CD4-positive, alpha-beta T cell treated with Interleukin-12 subunit alpha and Interleukin-12 subunit beta, for 1 hour (primary cell): ENCODE results near the gene PHPT1.
"Not testable (repeated sequence)": the region's sequence is repeated elsewhere in the genome, so short reads cannot be mapped to it uniquely, and the experiment has no call there.

Experiments
- DNase-seq: peaks from one replicate; pipeline ENCODE4 v3.0.0-alpha.2; 2020

The PHPT1 gene

DNA sequence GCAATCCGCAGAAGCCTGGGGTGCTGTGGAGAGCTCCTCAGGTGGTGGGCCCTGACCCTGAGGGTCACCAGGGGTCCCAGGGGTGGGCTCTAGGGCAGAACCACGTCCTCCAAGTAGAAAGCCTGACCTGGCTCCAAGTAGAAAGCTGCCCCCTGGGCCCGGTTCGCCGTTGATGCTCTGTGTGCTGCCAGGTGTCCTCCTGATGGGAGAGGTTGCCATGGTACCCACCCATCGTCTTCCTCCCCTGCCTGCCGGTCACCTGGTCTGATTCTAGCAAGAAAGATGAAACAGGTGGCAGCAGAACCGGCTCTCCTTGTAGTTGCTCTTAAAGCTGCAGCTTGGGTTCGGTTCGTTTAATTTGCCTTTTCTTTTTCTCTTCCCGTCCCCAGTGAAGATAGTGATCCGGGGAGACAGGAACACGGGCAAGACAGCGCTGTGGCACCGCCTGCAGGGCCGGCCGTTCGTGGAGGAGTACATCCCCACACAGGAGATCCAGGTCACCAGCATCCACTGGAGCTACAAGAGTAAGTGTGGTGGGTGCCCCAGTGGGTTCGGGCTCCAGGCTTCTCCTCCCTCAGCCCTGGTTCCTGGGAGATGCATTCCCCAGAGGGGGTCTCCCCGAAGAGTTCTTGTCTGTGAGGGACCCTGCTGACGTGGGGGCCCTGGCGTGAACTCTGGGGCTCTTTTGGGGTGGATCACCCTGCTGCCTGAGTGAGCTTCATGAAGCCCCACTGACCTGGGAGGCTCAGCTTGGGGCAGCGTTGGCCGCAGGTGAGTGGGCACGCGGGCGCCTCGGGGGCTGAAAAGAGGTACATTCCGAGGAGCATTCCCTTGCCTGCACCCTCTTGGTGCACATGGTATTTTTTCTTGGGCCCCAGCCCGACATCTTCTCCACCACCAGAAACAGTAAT, 25.8 kb upstream of the PHPT1 start:
- DNase-seq: no peak

DNA sequence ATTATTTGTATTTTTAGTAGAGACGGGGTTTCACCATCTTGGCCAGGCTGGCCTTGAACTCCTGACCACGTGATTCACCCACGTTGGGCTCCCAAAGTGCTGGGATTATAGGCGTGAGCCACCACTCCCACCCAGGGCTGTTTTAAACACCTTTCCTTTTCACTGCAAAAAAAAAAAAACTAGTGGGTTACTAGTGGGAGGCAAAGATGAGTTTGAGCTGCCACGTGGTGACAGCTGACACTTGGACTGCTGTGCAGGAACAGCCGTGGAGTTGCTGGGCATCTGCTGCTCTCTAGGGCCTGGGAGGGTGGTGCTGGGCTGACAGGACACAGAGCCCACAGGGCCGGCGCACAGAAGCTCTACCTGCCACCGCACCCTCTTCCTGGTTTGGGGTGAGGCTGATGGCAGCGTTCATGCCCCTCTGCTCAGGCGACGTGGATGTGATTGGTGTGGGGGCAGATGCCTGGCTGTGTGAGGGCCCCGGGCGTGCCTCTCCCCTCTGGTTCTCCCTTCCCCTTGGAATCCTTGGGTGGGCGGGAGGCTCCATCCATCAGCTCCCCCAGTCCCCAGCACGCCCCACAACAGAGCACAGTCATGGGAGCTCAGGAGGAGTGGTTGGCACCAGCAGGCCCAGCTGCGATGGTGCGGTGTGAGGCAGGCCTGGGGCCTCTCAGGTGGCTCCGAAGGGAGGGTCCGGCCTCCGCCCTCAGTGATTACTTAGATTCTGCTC, 24.5 kb upstream of the PHPT1 start:
- no peak for DNase-seq

DNA sequence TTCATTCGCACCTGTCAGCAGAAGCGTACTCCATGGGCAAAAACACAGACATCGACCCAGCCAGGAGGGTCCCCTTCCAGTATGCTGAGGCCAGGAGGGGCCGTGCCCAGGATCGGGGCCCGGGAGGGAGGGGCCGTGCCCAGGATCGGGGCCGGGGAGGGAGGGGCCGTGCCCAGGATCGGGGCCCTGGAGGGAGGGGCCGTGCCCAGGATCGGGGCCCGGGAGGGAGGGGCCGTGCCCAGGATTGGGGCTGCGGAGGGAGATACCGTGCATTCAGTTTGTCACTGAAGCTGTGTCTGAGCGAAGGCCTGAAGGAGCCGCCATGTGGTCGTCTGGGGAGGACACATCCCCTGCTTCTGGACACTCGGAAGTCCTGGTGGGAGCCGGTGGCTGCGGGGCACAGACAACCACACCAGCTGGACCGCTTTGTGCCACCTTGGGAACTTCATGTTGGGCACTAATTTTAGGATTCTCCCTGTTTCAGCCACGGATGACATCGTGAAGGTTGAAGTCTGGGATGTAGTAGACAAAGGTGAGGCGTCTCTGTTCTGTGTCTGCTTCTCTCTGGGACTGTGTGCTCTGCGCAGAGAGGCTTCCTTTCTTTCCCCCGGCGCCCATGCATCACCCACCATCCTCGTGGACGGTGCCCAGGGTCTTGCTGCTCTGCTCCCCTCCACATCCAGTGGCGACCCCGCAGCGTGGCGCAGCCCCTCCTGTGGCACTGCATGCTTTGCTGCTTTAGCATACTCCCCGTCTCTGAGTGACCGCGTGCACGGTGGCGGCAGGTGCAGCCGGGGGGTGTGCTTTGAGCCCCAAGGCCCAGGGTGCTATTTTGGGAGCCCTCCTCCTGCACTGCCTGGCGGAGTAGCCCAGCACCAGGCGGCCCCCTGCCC, 23.7 kb upstream of the PHPT1 start:
- no peak for DNase-seq

DNA sequence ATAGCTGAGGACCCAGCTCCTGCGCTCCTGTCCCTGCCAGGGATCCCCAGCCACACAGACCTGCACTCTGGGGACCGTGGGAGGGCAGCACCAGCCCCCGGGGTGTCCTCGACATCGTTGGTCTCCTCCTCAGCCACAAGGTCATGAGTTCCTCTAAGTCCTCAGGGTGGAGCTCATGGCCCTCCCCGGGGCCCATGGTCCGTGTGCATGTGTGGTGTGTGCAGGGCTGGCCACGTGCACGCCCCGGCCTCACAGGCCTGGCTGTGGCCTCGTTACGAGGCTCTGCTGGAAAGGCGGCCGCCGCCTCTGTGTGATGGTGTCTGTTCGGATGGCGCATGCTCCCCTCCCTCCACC, 23.0 kb upstream of the PHPT1 start:
- no peak for DNase-seq

DNA sequence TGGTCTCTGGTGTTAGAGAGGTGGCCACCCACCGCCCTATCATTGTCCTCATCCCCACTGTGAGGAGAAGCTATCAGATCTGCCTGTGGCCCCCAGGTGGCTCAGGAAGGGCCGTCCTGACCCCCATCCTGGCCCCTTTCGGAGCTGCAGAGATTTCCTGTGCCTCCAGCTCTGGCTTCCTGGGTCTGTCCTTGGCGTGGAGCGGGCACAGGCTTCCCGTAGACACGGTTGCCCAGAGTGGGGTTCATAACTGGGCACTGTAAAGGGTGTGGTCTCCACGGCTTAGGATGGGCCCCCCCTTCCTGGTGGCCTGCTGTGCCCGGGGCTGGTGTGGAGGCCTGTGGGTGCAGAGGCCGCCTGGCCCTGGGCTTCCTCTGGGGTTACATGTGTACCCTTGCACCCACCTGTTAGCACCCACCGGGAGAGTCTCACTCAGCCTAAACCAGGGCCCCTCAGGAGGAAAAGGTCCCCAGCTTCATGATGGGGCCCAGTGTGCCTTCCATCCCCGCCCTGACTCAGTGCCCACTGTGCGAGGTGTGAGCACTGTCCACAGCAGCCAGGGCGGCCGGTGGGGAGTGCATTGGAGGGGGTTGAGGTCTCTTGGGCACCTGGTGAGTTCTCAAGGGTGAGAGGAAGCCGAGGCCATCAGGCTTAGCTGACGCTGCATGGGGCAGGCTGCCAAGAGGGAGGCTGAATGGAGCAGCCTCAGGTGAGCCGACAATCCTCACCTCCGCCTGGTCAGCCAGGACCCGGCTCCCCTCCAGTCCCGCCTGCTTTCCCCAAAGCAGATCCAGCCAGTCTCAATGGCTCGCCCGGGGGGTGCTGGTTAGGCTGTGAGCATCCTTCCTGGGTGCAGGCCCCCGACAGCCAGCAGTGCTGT, 22.3 kb upstream of the PHPT1 start:
- DNase-seq: no peak

DNA sequence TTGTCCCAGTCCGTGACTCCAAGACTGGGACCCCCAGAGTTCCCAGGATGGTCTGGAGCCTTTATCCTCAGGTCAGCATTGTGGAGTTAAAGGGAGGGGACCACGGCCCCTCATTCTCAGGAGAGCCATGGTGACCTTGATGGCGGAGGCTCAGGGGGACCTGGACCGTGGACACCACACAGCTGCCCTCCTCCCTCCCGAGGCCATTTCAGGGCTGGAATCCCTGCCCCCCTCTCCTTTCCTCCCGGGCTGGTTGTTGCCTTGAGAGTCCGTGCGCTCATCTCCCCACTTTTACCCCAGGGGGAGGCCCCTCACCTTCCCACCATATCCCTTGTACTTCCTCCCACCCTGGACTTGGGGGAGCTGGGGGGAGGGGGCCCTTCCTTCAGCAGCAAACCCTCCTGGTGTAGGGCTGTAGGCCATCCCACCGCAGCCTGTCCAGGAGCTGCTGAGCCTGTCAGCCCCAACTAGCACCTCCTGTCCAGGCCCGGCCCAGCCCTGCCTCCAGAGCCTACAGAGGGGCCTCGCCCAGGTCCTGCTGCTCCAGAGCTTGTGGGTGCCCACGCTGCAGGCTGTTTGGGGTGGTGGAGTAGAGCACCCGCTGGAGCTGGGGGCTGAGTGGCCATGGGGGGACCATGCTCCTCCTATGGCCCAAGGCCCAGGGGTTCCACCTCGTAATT, 21.3 kb upstream of the PHPT1 start:
- DNase-seq: no peak

DNA sequence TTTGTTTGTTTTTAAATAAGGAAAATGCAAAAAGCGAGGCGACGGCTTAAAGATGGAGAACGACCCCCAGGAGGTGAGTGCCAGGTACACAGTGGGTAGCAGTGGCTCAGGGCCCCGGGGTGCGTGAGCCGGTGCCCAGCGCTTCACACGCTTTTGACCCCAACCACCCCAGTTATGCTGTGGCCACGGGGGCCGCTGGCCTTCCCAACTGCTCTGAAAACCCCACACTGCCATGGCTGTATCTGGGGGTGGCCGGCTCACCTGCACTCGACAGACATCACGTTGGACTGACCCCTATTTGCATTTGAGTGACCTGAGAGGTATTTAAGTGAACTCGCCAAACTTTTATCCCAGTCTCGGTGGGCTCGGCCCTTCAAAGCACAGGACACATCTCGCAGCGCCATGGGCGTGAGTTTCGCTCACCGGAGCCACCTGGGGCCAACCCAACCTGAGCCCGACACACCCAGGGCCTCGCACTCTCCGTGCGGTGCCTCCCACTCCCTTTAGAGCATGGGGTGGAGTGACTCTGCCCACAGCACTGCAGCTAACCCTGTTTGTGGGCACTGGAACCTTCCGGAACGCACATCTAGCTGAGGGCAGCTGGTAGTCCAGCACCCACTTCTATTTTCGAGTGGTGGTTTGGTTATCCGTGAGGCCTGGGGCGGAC, 20.6 kb upstream of the PHPT1 start:
- no peak for DNase-seq

DNA sequence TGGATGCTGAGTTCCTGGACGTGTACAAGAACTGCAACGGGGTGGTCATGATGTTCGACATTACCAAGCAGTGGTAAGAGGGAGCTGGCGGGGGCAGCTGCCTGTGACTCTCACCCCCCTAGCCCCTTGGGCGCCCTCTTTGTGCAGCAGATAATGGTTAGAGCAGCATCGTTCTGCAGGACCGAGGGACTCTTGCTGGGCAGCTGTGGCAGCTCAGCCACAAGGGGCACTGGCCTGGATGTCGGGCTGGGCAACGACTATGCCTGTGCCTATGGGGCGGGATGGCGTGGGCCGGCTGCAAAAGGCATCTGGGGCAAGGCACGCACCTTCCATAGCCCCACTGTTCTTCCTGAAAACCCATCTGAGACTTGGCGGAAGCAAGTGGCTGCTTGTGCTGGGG, 19.8 kb upstream of the PHPT1 start:
- no peak for DNase-seq

DNA sequence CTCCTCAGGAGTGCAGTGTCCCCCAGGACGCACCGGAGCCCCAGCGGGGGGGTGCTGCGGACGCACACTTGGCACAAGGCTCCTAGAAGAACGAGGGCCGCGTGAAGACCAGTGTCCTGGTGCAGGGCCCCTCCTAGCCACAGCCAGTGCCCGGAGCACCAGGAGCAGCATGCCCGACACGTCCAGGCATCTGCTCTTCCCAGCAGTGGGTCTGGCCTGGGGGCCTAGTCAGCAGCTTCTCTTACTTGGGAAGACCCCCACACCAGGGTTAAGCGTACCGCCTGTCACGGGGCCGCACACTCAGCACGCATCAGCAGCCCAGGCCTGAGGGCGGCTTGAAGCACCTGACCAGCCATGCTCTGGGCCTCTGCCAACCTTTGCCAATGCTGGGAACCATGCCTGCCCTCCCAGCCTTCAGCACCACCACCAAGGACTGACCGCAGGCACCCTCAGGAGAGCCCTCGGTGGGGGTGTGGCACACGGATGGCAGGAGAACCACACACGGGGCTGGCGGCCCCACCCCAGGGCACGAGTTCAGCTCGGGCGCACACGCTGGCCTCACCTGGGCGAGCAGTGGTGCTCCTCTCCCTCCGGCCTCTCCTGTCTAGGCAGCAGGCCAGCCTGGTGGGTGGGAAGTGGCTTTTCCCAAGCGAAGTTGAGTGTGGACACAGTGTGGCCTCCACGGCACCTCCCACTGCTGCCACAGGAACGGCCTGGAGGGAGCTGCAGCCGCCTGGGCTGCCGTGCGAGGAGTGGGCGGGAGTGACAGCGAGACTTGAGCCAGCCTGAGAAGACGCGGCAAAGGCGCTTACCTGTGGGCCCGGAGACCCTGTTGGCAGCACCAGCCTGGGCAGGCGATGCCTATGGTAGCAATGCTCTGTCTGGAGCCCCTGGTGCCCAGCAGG, 19.0 kb upstream of the PHPT1 start:
- DNase-seq: no peak

DNA sequence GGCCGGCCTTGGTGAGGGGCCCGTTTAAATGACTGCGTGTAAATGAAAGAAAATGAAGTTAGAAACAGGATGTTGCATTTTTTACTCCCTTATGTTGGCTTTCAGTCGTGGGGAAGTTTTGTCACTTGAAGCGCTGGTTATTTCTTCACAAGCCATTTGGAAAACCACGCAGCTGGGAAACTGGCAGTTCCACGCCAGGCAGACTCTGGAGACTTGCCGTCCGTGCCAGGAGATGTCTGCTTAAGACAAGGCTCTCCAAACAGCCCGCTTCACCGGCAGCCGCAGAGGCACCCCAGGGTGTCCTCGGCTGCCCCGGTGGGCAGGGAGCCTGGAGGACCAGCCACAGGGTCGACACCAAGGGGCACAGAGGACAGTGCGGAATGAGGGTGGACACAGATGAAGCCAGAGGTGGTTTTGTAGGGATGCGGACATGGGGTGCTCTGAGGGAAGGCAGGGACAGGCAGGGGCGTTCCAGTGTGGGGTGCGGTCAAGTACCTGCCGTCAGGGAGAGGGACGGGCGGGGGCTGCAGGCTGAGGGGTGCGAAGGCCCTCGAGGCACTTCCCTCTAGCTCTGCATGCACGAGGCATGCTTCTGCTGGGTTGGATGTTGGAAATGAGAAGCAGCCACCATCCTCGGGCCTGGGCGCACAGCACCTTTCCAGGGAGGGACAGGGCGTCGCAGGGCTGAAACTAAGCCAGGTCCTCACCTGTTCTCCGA, 18.0 kb upstream of the PHPT1 start:
- no peak for DNase-seq

DNA sequence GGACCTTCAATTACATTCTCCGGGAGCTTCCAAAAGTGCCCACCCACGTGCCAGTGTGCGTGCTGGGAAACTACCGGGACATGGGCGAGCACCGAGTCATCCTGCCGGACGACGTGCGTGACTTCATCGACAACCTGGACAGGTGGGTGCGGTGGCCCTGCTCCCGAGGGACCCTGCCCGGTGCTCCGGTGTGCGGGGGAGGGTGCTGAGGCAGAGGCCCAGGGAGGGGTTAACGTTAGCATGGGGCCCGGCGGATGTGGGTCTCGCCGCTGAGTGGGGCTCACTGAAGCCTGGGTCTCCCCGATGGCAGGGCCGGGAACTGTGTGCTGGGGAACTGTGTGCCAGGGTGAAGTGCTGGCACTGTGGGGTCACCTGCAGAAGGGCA, 17.5 kb upstream of the PHPT1 start:
- DNase-seq: no peak

DNA sequence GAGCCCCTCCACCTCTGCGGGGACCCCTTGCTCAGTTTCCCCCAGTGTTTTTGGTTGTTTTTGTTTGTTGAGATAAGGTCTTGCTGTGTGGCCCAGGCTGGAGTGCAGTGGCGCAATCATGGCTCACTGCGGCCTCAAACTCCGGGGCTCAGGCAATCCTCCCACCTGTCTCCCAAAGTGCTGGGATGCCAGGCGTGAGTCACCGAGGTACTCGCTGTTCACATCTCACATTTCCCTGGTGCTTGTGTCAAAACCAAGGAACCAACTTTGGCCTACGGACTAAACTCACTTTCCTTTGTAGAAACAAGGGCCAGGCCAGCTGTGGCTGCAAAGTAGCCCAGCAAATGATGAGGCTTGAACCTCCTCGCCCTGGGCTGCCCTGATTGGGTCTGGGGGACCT, 16.6 kb upstream of the PHPT1 start:
- DNase-seq: no peak

DNA sequence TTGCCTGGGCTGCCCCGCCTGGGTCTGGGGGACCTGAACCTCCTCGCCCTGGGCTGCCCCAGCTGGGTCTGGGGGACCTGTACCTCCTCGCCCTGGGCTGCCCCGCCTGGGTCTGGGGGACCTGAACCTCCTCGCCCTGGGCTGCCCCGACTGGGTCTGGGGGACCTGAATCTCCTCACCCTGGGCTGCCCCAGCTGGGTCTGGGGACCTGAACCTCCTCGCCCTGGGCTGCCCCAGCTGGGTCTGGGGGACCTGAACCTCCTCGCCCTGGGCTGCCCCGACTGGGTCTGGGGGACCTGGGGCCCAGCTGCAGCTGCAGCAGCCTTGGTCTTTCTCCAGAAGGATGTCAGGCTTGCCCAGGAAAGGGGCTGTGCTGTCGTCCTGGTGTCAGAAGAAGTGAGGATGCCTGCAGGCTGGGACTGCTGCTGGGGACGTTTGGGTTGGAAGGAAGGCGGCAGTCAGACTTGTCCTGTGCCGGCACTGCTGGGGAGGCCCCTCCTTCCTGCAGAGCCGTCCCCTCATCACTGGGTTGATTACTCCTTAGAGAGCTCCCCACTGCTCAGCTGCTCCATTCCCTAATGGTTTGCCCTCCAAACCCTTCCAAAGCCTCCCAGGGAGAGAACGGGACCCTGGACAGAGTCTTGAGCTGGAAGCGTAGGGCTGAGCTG, 15.7 kb upstream of the PHPT1 start:
- DNase-seq: not testable (repeated sequence)

DNA sequence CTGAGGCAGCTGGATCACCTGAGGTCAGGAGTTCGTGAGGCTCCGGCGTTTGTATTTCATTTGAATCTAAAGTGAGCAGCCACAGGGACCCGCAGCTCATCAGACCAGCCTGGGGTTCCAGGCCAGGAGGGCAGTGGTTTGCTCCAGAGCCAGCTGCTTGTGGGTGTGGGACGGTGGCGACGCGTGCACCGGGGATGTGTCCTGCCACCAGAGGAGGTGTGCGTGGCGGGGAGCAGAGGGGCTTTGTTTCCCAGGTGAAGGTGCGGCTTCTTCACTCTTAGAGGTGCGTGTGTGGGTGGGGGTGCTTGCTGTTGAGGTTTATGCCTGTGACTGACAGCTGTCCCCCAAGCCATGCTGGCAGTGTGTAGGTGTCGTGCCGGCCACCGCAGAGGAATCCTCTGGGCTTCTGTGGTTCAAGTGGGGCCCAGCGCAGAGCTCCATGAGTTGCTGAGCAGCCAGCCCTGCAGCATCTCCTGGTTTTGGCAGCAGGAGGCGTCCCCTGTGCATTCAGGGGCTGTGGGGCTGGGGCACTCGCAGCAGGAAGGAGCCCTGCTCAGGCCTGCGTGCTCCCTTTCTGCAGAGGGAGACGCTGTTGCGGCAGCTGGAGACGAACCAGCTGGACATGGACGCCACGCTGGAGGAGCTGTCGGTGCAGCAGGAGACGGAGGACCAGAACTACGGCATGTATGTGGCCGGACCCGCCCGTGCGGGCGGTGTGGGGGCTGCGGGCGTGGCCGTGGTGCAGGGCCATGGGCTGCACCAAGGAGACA, 13.9 kb upstream of the PHPT1 start:
- no peak for DNase-seq

DNA sequence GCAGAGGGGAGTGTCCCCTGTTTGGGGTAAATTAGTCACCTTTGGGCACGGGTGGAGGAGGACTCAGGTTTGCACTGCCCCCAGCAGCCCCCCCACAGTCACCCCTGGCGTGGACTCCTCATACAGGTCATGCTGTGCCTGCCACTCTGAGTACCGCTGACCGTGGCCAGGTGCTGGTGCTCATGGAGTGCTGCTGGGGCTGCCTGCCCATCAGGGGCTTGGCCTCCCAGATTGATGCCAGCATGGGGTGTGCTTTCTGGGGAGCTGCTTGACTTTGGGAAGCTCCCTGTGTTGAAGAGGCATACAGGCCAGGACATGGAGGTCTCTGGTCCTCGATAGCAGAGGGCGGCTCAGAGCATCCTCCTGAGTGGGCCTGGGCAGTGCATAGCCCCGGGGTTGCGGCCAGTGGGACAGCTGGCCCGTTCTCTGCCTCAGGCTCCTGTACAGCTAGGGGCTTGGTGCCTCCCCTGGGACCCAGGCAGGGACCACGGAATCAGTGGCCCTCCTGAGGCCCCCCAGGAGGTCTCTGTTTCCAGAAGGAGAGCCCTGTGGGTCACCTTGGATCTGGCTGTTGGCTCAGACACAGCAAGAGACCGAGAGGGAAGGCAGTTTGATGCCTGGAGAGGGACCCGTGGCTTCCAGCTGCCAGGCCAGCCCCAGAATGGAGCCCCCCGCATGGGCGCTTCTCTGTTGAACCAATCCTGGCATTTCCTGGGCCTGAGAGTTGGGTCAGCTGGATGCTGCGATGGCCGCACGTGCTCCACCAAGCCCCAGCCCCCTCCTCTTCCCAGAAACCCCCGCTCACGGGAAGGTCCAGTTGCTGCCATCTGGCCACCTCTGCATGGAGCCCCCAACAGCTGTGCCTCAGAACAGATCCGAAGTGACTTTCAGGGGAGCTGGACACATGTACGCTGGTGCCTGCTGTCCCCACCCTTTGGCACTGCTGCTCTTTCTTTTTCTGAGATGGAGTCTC, 13.0 kb upstream of the PHPT1 start:
- no peak for DNase-seq

DNA sequence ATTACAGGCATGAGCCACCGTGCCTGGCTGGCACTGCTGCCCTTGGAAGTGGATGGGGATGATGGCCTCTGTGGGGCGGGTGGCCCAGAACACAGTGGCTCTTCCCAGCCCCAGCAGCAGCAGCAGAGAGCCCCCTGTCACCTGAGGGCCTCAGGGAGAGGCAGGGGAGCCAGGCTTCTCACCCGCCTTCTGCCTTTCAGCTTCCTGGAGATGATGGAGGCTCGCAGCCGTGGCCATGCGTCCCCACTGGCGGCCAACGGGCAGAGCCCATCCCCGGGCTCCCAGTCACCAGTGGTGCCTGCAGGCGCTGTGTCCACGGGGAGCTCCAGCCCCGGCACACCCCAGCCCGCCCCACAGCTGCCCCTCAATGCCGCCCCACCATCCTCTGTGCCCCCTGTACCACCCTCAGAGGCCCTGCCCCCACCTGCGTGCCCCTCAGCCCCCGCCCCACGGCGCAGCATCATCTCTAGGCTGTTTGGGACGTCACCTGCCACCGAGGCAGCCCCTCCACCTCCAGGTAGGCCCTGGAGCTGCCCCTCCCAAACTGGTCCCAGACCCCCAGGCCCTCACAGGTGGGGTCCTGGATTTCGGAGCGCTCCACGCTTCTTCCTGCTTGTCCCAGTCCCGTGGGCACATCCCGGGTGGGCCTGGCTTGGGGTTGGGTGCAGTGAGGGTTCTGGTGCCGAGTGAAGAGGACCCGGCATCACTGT, 11.9 kb upstream of the PHPT1 start:
- DNase-seq: no peak
